ENCODE data around the gene SUN2. TPM values are rescaled to one million over a fixed set of nuclear protein-coding genes. Genes with fewer than 3 reads are reported as not detected.

SUN2 gene
- total and polyA plus RNA-seq, 2 of the 13 experiments (the other 11 are each of a cell fraction or from before 2014, with no cell fraction given), result 45.6 to 56.6 TPM

DNA sequence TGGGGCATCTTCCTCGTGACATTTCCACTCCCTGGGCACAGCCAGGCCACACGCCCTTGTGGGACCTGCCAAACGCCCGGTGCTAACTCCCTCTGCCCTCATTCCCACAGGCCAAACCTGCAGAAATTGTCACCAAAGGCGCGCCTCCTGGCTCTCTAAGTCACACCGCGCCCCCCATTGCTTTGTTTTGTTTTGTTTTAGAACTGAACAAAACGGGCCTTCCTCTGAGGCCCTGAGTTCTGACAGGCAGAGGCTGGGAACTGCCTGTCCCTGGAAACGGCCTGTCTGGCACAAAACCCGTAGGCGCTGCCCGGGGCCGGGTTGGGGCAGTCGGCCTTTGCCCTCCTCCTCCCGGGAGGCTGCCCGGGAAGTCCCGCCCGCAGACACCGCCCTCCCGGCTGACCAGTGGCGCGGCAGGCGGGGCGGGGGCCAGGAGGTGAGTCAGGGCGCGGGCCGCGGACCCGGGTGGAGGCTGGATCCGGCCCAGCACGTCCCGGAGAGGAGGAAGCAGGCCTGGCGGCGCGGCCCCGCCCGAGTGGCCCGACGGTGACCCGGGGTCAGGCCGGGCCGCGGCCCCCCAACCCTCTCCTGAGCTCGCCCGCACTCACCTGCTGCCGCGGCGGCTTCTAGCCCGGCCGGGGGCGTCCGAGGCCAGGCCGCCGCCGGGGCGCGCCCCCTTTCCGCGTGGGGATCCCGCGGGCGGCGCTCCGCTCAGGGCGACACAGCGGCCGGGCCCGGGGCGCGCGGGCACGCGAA lies 465 bp downstream of the SUN2 start (continued):
- TF ChIP-seq SIX1 (CRISPR knock-in tag; IDR thresholded peaks at IDR 0.05; ENCODE audit: borderline replicate concordance) (no peak), ZFP36L1 (CRISPR knock-in tag; IDR thresholded peaks at IDR 0.05) (peak; percentile 89; the same call in 1 of the 2 replicates), POLR2AphosphoS5 (IDR thresholded peaks at IDR 0.05; ENCODE audit: low read depth, low read length) (peak; percentile 77), ZNF83 (CRISPR knock-in tag; IDR thresholded peaks at IDR 0.05; ENCODE audit: borderline replicate concordance) (no peak), ZFP82 (CRISPR knock-in tag; IDR thresholded peaks at IDR 0.05; ENCODE audit: borderline replicate concordance) (peak; percentile 69; the same call in 1 of the 2 replicates), KDM6A (CRISPR knock-in tag; IDR thresholded peaks at IDR 0.05; ENCODE audit: low read depth) (0 out of 2 replicates have a peak, but pooled peaks have one; percentile 14), ZNF672 (CRISPR knock-in tag; IDR thresholded peaks at IDR 0.05) (no peak), SRY (CRISPR knock-in tag; IDR thresholded peaks at IDR 0.05) (0 out of 2 replicates have a peak, but pooled peaks have one; percentile 79), ZNF616 (CRISPR knock-in tag; IDR thresholded peaks at IDR 0.05; ENCODE audit: low read depth) (peak; percentile 48; the same call in 1 of the 2 replicates), NFRKB (IDR thresholded peaks at IDR 0.05) (no peak), ZNF776 (CRISPR knock-in tag; IDR thresholded peaks at IDR 0.05) (peak; percentile 23; the same call in 1 of the 2 replicates), ZNF883 (CRISPR knock-in tag; IDR thresholded peaks at IDR 0.05; ENCODE audit: not compliant biosample characterization) (no peak), ZBTB3 (CRISPR knock-in tag; IDR thresholded peaks at IDR 0.05; ENCODE audit: borderline replicate concordance, low read depth) (peak; percentile 81; the same call in 1 of the 2 replicates), MYC (CRISPR knock-in tag; IDR thresholded peaks at IDR 0.05; ENCODE audit: borderline replicate concordance) (peak; percentile 71), ZNF160 (CRISPR knock-in tag; IDR thresholded peaks at IDR 0.05) (peak; percentile 92; the same call in 1 of the 2 replicates), ZNF563 (CRISPR knock-in tag; IDR thresholded peaks at IDR 0.05) (peak; percentile 99; the same call in 1 of the 2 replicates), U2AF2 (IDR thresholded peaks at IDR 0.05; ENCODE audit: low read depth, low read length) (no peak), ZNF746 (CRISPR knock-in tag; IDR thresholded peaks at IDR 0.05) (peak; percentile 87), NFKB2 (CRISPR knock-in tag; IDR thresholded peaks at IDR 0.05; ENCODE audit: borderline replicate concordance) (no peak)
- TF ChIP-seq, protein P1, sequence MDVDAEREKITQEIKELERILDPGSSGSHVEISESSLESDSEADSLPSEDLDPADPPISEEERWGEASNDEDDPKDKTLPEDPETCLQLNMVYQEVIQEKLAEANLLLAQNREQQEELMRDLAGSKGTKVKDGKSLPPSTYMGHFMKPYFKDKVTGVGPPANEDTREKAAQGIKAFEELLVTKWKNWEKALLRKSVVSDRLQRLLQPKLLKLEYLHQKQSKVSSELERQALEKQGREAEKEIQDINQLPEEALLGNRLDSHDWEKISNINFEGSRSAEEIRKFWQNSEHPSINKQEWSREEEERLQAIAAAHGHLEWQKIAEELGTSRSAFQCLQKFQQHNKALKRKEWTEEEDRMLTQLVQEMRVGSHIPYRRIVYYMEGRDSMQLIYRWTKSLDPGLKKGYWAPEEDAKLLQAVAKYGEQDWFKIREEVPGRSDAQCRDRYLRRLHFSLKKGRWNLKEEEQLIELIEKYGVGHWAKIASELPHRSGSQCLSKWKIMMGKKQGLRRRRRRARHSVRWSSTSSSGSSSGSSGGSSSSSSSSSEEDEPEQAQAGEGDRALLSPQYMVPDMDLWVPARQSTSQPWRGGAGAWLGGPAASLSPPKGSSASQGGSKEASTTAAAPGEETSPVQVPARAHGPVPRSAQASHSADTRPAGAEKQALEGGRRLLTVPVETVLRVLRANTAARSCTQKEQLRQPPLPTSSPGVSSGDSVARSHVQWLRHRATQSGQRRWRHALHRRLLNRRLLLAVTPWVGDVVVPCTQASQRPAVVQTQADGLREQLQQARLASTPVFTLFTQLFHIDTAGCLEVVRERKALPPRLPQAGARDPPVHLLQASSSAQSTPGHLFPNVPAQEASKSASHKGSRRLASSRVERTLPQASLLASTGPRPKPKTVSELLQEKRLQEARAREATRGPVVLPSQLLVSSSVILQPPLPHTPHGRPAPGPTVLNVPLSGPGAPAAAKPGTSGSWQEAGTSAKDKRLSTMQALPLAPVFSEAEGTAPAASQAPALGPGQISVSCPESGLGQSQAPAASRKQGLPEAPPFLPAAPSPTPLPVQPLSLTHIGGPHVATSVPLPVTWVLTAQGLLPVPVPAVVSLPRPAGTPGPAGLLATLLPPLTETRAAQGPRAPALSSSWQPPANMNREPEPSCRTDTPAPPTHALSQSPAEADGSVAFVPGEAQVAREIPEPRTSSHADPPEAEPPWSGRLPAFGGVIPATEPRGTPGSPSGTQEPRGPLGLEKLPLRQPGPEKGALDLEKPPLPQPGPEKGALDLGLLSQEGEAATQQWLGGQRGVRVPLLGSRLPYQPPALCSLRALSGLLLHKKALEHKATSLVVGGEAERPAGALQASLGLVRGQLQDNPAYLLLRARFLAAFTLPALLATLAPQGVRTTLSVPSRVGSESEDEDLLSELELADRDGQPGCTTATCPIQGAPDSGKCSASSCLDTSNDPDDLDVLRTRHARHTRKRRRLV (CRISPR knock-in tag; IDR thresholded peaks at IDR 0.05), result 0 out of 2 replicates have a peak, but pooled peaks have one; percentile 22
- TF ChIP-seq, protein P2, sequence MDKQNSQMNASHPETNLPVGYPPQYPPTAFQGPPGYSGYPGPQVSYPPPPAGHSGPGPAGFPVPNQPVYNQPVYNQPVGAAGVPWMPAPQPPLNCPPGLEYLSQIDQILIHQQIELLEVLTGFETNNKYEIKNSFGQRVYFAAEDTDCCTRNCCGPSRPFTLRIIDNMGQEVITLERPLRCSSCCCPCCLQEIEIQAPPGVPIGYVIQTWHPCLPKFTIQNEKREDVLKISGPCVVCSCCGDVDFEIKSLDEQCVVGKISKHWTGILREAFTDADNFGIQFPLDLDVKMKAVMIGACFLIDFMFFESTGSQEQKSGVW (CRISPR knock-in tag; IDR thresholded peaks at IDR 0.05; ENCODE audit: borderline replicate concordance), result no peak
- TF ChIP-seq, protein P3, sequence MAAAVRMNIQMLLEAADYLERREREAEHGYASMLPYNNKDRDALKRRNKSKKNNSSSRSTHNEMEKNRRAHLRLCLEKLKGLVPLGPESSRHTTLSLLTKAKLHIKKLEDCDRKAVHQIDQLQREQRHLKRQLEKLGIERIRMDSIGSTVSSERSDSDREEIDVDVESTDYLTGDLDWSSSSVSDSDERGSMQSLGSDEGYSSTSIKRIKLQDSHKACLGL (CRISPR knock-in tag; IDR thresholded peaks at IDR 0.05), result peak; percentile 90

All from HepG2 (cell line).